Body of pancreas (tissue), 4 donors: ENCODE measurements around the gene RPS6KB2. TPM values are rescaled to one million over a fixed set of nuclear protein-coding genes. Genes with fewer than 3 reads are reported as not detected.
"Not testable (repeated sequence)": the region's sequence is repeated elsewhere in the genome, so short reads cannot be mapped to it uniquely, and the experiment has no call there.

ENCODE experiments used
- ATAC-seq: fragments of 150-250 bp; one replicate; pipeline ENCODE4 v1.9.1; 2016
- DNase-seq, 4 donors: peaks; one replicate each; pipeline ENCODE4 v3.0.0-alpha.2; 2019
- H3K27ac ChIP-seq, 4 donors: fragments of 200-600 bp; sonication (generic); 1 replicate in 3 of 4; 2 replicates in 1 of 4; pipeline versions ENCODE4 v1.5.1 to v1.6.1; 2016 to 2019; ENCODE audit warnings: mild to moderate bottlenecking in 1 of 4, mixed read lengths in 1 of 4, moderate library complexity in 1 of 4
- H3K27me3 ChIP-seq, 2 donors: fragments of 200-600 bp; sonication (generic); one replicate each; pipeline ENCODE4 v1.6.0; 2016; ENCODE audit warnings: mild to moderate bottlenecking in 1 of 2
- H3K36me3 ChIP-seq, 2 donors: fragments of 200-600 bp; sonication (generic); replicated peaks in 1 of 2; 2 replicates each; pipeline ENCODE4 v1.5.1; 2016; ENCODE audit warnings: low read depth in 2 of 2; ENCODE audit not compliant: insufficient read depth in 1 of 2
- H3K4me1 ChIP-seq: fragments of 200-600 bp; sonication (generic); one replicate; pipeline ENCODE4 v1.6.0; 2016
- H3K4me3 ChIP-seq, 2 donors: fragments of 200-600 bp; sonication (generic); 1 replicate in 1 of 2; 2 replicates in 1 of 2; pipeline ENCODE4 v1.5.1; 2016 to 2019
- H3K9me3 ChIP-seq, 3 donors: fragments of 200-600 bp; sonication (generic); 1 replicate in 2 of 3; 2 replicates in 1 of 3; pipeline ENCODE4 v1.5.1; 2016
- CTCF ChIP-seq, 7 experiments: fragments of 450-650 bp in 4 of 7; fragments of 200-600 bp in 3 of 7; sonication (generic) in 3 of 7; IDR thresholded peaks; one replicate each; pipeline ENCODE4 v1.5.1; 2016 to 2019; ENCODE audit warnings: antibody characterized with exemption in 7 of 7
- POLR2A ChIP-seq, 3 donors: fragments of 450-650 bp; IDR thresholded peaks; one replicate each; pipeline ENCODE4 v1.6.1; 2016; ENCODE audit warnings: antibody characterized with exemption in 3 of 3, mild to moderate bottlenecking in 2 of 3
- WGBS, 2 donors: methylation state at CpG; one replicate each; pipeline ENCODE4 v1.1.5; 2017; 5-methylcytosine and 5-hydroxymethylcytosine counted together
- intact Hi-C: fragments of 100-400 bp; cut with DNase I; formaldehyde crosslinking; loops from one replicate; pipeline ENCODE4 v1.15.1; 2023
- total RNA-seq, 2 donors: library from RNA; depleted of rRNA; stranded (reverse); fragments of >200 nt; gene quantifications; one replicate each; pipeline ENCODE4 v1.1.0, GENCODE V29; 2016

RPS6KB2 gene
- total RNA-seq, 2 donors from 2014 or later, result 34.9 to 36.1 TPM

GRCh38 chr11:67469508-67469811 is 41.2 kb downstream of the RPS6KB2 start:
- ATAC-seq (no peak), DNase-seq (no peak)
- no peak for TF ChIP-seq CTCF (IDR thresholded peaks at IDR 0.05)
- no peak for TF ChIP-seq POLR2A (IDR thresholded peaks at IDR 0.05)
- H3K4me1 ChIP-seq, result peaks cover 44% of the 10 kb centered on the region
- H3K4me3 ChIP-seq, result peak overlapping the region in 1 of 2 donors; percentile 8
- H3K36me3 ChIP-seq, result no peaks in the 10 kb centered on the region
- H3K27ac ChIP-seq, result peak overlapping the region; percentile 57 to 93 (median 84)
- intact Hi-C loops, result no loop called here
- WGBS, 2 donors, result 8 to 10% methylated on average over 7 to 9 of the region's 9 CpGs
- H3K9me3 ChIP-seq, result no peaks in the 10 kb centered on the region
- no peaks in the 10 kb centered on the region for H3K27me3 ChIP-seq

- no peaks in the 10 kb centered on the region for H3K9me3 ChIP-seq
- no peaks in the 10 kb centered on the region for H3K36me3 ChIP-seq
- no peak overlapping the region for H3K27ac ChIP-seq
- no peak overlapping the region for H3K4me3 ChIP-seq
- WGBS, 2 donors, result 82 to 85% methylated on average over 8 of the region's 8 CpGs
- no peak for ATAC-seq
- no peaks in the 10 kb centered on the region for H3K27me3 ChIP-seq
- no peak for DNase-seq
- peaks cover 37% of the 10 kb centered on the region for H3K4me1 ChIP-seq
- intact Hi-C loops, result no loop called here
- TF ChIP-seq POLR2A (IDR thresholded peaks at IDR 0.05), result no peak
- no peak for TF ChIP-seq CTCF (IDR thresholded peaks at IDR 0.05)
Measured at GRCh38 chr11:67470337-67471002, 42.2 kb downstream of the RPS6KB2 start.

GRCh38 chr11:67472882-67473281 is 44.6 kb downstream of the RPS6KB2 start:
- H3K4me1 ChIP-seq, result peaks cover 12% of the 10 kb centered on the region
- no peaks in the 10 kb centered on the region for H3K36me3 ChIP-seq
- no peak overlapping the region for H3K4me3 ChIP-seq
- DNase-seq, result no peak
- intact Hi-C loops, result no loop called here
- H3K9me3 ChIP-seq, result no peaks in the 10 kb centered on the region
- ATAC-seq, result no peak
- WGBS, 2 donors, result 60 to 79% methylated on average over 6 to 7 of the region's 7 CpGs
- no peaks in the 10 kb centered on the region for H3K27me3 ChIP-seq
- TF ChIP-seq CTCF (IDR thresholded peaks at IDR 0.05) (no peak), POLR2A (IDR thresholded peaks at IDR 0.05) (no peak)
- no peak overlapping the region for H3K27ac ChIP-seq

GRCh38 chr11:67476692-67477091 is 48.4 kb downstream of the RPS6KB2 start:
- intact Hi-C loops, H3K27ac ChIP-seq, ATAC-seq, H3K4me3 ChIP-seq, DNase-seq, H3K4me1 ChIP-seq, H3K27me3 ChIP-seq, H3K9me3 ChIP-seq, H3K36me3 ChIP-seq: not testable (repeated sequence)
- 62 to 63% methylated on average over 10 of the region's 10 CpGs for WGBS, 2 donors

GRCh38 chr11:67477344-67478050 is 49.2 kb downstream of the RPS6KB2 start:
- H3K4me3 ChIP-seq, DNase-seq, H3K9me3 ChIP-seq, H3K36me3 ChIP-seq, intact Hi-C loops, H3K27ac ChIP-seq, ATAC-seq, H3K4me1 ChIP-seq, H3K27me3 ChIP-seq: not testable (repeated sequence)
- WGBS, 2 donors, result 72 to 81% methylated on average over 14 to 15 of the region's 16 CpGs
